K562 (cell line): ENCODE measurements around the gene BACE2. TPM values are rescaled to one million over a fixed set of nuclear protein-coding genes. Genes with fewer than 3 reads are reported as not detected.

ENCODE experiments used
- ATAC-seq: fragments of 200-7000 bp; cut with Tn5 transposase; 3 replicates; pipeline ENCODE4 v1.9.1; 2020; ENCODE audit warnings: moderate library complexity
- BruUV-seq: library from RNA; stranded (reverse); fragments of 400-500 nt; replicated peaks from 2 replicates; lab custom pipeline; 2021; lab: Mats Ljungman, UMichigan
- CTCF ChIA-PET: fragments of 300-600 bp; formaldehyde crosslinking; extraction: SDS; loops from one replicate; lab custom pipeline; 2021; ENCODE audit warnings: low intra/inter-chr PET ratio; lab: Yijun Ruan, JAX
- POLR2A ChIA-PET: fragments of 300-600, 350-650 bp; sonication (Branson Sonifier 250); formaldehyde crosslinking; extraction: SDS; loops from one replicate; lab custom pipeline; 2021; ENCODE audit warnings: antibody characterized with exemption, inconsistent platforms; lab: Yijun Ruan, JAX
- DNase-seq, 4 experiments: peaks; one replicate each; pipeline versions ENCODE4 v3.0.0 to v3.0.0-alpha.2; 2011 to 2018; ENCODE audit warnings: low spot score in 3 of 4, mixed read lengths in 3 of 4; ENCODE audit errors: extremely low read depth in 1 of 4
- FAIRE-seq: peaks from 2 replicates; lab custom pipeline; 2011; peaks lifted over from hg19 to GRCh38; lab: Jason Lieb, UNC
- H2AFZ ChIP-seq: 2 replicates; pipeline ENCODE4 v1.6.0; 2011; ENCODE audit warnings: low read depth, low read length, control low read depth, inconsistent platforms
- H3K27ac ChIP-seq: fragments of 200-600 bp; 3 replicates; pipeline ENCODE4 v1.8.0; 2011; ENCODE audit warnings: low read depth, mild to moderate bottlenecking, control low read depth, inconsistent platforms, low read length, moderate library complexity, mixed read lengths; ENCODE audit errors: extremely low read depth
- H3K27me3 ChIP-seq, 2 experiments: fragments of 300-600 bp in 1 of 2; 2 replicates in 1 of 2; 3 replicates in 1 of 2; pipeline versions ENCODE4 v1.6.0 to v1.8.0; 2011; ENCODE audit warnings: inconsistent platforms in 2 of 2, low read length in 2 of 2, mild to moderate bottlenecking in 1 of 2, mixed read lengths in 1 of 2, moderate library complexity in 1 of 2; ENCODE audit not compliant: control insufficient read depth in 2 of 2, insufficient read depth in 2 of 2
- H3K36me3 ChIP-seq: fragments of 300-600 bp; 3 replicates; pipeline ENCODE4 v1.8.0; 2011; ENCODE audit warnings: mild to moderate bottlenecking, low read length, inconsistent platforms; ENCODE audit not compliant: control insufficient read depth, insufficient read depth
- H3K4me1 ChIP-seq, 2 experiments: fragments of 200-600 bp in 1 of 2; replicated peaks in 1 of 2; 2 replicates in 1 of 2; 3 replicates in 1 of 2; pipeline versions ENCODE4 v1.5.1 to v1.8.0; 2011; ENCODE audit warnings: inconsistent platforms in 2 of 2, low read length in 2 of 2, mild to moderate bottlenecking in 1 of 2, mixed read lengths in 1 of 2, moderate library complexity in 1 of 2; ENCODE audit not compliant: control insufficient read depth in 2 of 2, insufficient read depth in 2 of 2
- H3K4me2 ChIP-seq: 2 replicates; pipeline ENCODE4 v1.6.1; 2011; ENCODE audit warnings: low read length, control low read depth, inconsistent platforms, mixed read lengths; ENCODE audit not compliant: insufficient read depth
- H3K4me3 ChIP-seq: fragments of 200-600 bp; sonication (generic), shearing (Covaris generic); 2 replicates; pipeline ENCODE4 v1.5.1; 2016; ENCODE audit warnings: control low read depth, inconsistent platforms
- H3K79me2 ChIP-seq: fragments of 200-600 bp; 3 replicates; pipeline ENCODE4 v1.8.0; 2011; ENCODE audit warnings: low read length, inconsistent platforms; ENCODE audit not compliant: control insufficient read depth, insufficient read depth
- H3K9ac ChIP-seq, 2 experiments: 2 replicates each; pipeline versions ENCODE4 v1.6.0 to v1.6.1; 2011; ENCODE audit warnings: low read depth in 2 of 2, low read length in 2 of 2, control low read depth in 1 of 2, inconsistent platforms in 1 of 2, mild to moderate bottlenecking in 1 of 2, mixed read lengths in 1 of 2; ENCODE audit not compliant: insufficient read depth in 1 of 2
- H3K9me1 ChIP-seq: one replicate; pipeline ENCODE4 v1.6.0; 2011; ENCODE audit warnings: inconsistent platforms, mild to moderate bottlenecking, low read length, moderate library complexity; ENCODE audit not compliant: control insufficient read depth, insufficient read depth
- H3K9me3 ChIP-seq: replicated peaks from 2 replicates; pipeline ENCODE4 v1.5.1; 2011; ENCODE audit warnings: low read depth, low read length, inconsistent platforms; ENCODE audit not compliant: control insufficient read depth, insufficient read depth
- H4K20me1 ChIP-seq: replicated peaks from 2 replicates; pipeline ENCODE4 v1.6.1; 2011; ENCODE audit warnings: low read length, inconsistent platforms, mixed read lengths; ENCODE audit not compliant: control insufficient read depth, insufficient read depth
- DNMT1 ChIP-seq: fragments of 450-650 bp; IDR thresholded peaks from 2 replicates; pipeline ENCODE4 v1.6.1; 2016; ENCODE audit warnings: antibody characterized with exemption, mild to moderate bottlenecking
- WGBS: fragments of 100-300 bp; shearing (Covaris generic); methylation state at CpG from one replicate; pipeline ENCODE4 v1.1.6; 2016; ENCODE audit warnings: low coverage, mixed read lengths; ENCODE audit not compliant: insufficient coverage; ENCODE audit errors: missing lambda C conversion rate; 5-methylcytosine and 5-hydroxymethylcytosine counted together
- in situ Hi-C: fragments of 300-500 bp; cut with MboI; formaldehyde crosslinking; loops from 4 replicates; pipeline ENCODE4 v1.15.0; 2018; ENCODE audit warnings: inconsistent platforms, mixed read lengths
- intact Hi-C: fragments of 100-400 bp; cut with micrococcal nuclease; formaldehyde crosslinking; loops from 2 replicates; pipeline ENCODE4 v1.14.2; 2022
- polyA plus RNA-seq, 8 experiments: library from polyadenylated mRNA; depleted of rRNA in 4 of 8; stranded (reverse) in 5 of 8; unstranded in 3 of 8; fragments of >200 nt; fragmentation: Nextera tagmentation in 2 of 8; fragmentation: Illumina TruSeq in 1 of 8; extraction: Ambion mirVana in 2 of 8; extraction: Trizol in 1 of 8; gene quantifications; 2 replicates each; pipeline versions ENCODE4 v1.2.1 to v1.2.3, GENCODE V29; 2011 to 2014; ENCODE audit warnings: inconsistent platforms in 1 of 8, missing spikeins in 1 of 8
- total RNA-seq, 7 experiments: library from RNA; depleted of rRNA in 6 of 7; stranded (reverse); fragments of >200 nt in 6 of 7; fragmentation: Illumina TruSeq in 2 of 7; extraction: Trizol in 2 of 7; gene quantifications; 2 replicates each; pipeline versions ENCODE4 v1.2.1 to v1.2.3, GENCODE V29; 2011 to 2021; ENCODE audit warnings: low replicate concordance in 1 of 7
- TF ChIP-seq, protein P1 (sequence below): fragments of 450-650 bp; IDR thresholded peaks from 2 replicates; pipeline ENCODE4 v1.6.1; 2016; ENCODE audit warnings: mild to moderate bottlenecking, moderate library complexity
- TF ChIP-seq, protein P2 (sequence below), 2 experiments: fragments of 450-650 bp; IDR thresholded peaks; 2 replicates each; pipeline ENCODE4 v1.6.1; 2016
- TF ChIP-seq, protein P3 (sequence below): sonication (generic); formaldehyde crosslinking; IDR thresholded peaks from 2 replicates; pipeline ENCODE4 v1.8.0; 2023; ENCODE audit warnings: mild to moderate bottlenecking, missing genetic modification reagents

The BACE2 gene
- total and polyA plus RNA-seq, 9 of the 15 experiments (the other 6 are each of a cell fraction or from before 2014, with no cell fraction given) = 0.05 to 0.24 (median 0.15) TPM; not detected in 2

DNA sequence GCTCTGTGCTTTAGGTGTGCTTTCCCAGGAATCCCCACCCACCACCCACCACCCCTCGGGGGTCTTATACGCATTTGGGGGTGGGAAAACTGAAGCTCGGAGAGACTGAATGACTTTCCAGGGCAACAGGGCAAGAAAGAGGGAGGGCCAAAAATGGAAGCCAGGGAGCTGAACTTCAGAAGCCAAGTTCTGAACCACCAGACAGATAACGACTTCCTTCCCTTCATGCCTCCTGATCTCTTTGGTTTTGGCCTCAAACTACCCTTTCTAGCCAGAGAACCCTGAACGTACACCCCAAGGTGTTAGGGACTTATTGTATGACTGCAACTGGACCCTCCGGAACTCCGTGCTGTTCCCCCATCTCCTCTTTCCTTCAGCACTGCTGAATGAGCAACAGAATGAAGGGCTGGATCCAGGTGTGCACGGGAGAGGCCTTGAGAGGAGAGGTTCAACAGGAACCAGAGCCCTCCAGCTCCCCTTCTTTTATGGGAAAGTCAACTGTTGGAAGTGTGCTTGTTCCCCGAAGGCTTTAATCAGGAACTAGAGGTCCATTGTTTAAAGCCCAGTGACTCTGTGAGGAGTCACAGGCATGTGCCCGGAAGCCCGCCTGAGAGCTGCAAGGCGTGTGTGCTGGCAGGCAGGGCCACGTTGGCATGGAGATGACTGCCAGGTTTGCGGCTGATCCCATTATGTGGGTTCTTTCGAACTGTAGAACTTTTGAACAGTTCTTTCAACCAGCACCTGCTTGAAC lies 3.1 kb downstream of the BACE2 start:
- Histone ChIP-seq H4K20me1 (no peaks in the 10 kb centered on the region), H3K36me3 (no peaks in the 10 kb centered on the region), H3K27ac (no peak overlapping the region), H3K79me2 (no peaks in the 10 kb centered on the region), H3K4me3 (no peak overlapping the region), H3K9ac (no peak overlapping the region), H3K4me2 (no peak overlapping the region), H3K27me3 (no peaks in the 10 kb centered on the region; a peak in 2 of 5 replicates), H3K9me1 (no peaks in the 10 kb centered on the region), H2AFZ (no peak overlapping the region), H3K9me3 (no peaks in the 10 kb centered on the region), H3K4me1 (peaks cover 0 to 16% of the 10 kb centered on the region in 2 experiments; a peak in 1 of 5 replicates)
- 1% methylated on average over 15 of the region's 15 CpGs for WGBS
- ATAC-seq (no peak), DNase-seq (no peak), FAIRE-seq (no peak)
- BruUV-seq = no TSS peak
- intact Hi-C loops (no loop called here), in situ Hi-C loops (no loop called here)
- ChIA-PET CTCF (no interaction called here), POLR2A (no interaction called here)
- TF ChIP-seq DNMT1 = no peak
- TF ChIP-seq, protein P1, sequence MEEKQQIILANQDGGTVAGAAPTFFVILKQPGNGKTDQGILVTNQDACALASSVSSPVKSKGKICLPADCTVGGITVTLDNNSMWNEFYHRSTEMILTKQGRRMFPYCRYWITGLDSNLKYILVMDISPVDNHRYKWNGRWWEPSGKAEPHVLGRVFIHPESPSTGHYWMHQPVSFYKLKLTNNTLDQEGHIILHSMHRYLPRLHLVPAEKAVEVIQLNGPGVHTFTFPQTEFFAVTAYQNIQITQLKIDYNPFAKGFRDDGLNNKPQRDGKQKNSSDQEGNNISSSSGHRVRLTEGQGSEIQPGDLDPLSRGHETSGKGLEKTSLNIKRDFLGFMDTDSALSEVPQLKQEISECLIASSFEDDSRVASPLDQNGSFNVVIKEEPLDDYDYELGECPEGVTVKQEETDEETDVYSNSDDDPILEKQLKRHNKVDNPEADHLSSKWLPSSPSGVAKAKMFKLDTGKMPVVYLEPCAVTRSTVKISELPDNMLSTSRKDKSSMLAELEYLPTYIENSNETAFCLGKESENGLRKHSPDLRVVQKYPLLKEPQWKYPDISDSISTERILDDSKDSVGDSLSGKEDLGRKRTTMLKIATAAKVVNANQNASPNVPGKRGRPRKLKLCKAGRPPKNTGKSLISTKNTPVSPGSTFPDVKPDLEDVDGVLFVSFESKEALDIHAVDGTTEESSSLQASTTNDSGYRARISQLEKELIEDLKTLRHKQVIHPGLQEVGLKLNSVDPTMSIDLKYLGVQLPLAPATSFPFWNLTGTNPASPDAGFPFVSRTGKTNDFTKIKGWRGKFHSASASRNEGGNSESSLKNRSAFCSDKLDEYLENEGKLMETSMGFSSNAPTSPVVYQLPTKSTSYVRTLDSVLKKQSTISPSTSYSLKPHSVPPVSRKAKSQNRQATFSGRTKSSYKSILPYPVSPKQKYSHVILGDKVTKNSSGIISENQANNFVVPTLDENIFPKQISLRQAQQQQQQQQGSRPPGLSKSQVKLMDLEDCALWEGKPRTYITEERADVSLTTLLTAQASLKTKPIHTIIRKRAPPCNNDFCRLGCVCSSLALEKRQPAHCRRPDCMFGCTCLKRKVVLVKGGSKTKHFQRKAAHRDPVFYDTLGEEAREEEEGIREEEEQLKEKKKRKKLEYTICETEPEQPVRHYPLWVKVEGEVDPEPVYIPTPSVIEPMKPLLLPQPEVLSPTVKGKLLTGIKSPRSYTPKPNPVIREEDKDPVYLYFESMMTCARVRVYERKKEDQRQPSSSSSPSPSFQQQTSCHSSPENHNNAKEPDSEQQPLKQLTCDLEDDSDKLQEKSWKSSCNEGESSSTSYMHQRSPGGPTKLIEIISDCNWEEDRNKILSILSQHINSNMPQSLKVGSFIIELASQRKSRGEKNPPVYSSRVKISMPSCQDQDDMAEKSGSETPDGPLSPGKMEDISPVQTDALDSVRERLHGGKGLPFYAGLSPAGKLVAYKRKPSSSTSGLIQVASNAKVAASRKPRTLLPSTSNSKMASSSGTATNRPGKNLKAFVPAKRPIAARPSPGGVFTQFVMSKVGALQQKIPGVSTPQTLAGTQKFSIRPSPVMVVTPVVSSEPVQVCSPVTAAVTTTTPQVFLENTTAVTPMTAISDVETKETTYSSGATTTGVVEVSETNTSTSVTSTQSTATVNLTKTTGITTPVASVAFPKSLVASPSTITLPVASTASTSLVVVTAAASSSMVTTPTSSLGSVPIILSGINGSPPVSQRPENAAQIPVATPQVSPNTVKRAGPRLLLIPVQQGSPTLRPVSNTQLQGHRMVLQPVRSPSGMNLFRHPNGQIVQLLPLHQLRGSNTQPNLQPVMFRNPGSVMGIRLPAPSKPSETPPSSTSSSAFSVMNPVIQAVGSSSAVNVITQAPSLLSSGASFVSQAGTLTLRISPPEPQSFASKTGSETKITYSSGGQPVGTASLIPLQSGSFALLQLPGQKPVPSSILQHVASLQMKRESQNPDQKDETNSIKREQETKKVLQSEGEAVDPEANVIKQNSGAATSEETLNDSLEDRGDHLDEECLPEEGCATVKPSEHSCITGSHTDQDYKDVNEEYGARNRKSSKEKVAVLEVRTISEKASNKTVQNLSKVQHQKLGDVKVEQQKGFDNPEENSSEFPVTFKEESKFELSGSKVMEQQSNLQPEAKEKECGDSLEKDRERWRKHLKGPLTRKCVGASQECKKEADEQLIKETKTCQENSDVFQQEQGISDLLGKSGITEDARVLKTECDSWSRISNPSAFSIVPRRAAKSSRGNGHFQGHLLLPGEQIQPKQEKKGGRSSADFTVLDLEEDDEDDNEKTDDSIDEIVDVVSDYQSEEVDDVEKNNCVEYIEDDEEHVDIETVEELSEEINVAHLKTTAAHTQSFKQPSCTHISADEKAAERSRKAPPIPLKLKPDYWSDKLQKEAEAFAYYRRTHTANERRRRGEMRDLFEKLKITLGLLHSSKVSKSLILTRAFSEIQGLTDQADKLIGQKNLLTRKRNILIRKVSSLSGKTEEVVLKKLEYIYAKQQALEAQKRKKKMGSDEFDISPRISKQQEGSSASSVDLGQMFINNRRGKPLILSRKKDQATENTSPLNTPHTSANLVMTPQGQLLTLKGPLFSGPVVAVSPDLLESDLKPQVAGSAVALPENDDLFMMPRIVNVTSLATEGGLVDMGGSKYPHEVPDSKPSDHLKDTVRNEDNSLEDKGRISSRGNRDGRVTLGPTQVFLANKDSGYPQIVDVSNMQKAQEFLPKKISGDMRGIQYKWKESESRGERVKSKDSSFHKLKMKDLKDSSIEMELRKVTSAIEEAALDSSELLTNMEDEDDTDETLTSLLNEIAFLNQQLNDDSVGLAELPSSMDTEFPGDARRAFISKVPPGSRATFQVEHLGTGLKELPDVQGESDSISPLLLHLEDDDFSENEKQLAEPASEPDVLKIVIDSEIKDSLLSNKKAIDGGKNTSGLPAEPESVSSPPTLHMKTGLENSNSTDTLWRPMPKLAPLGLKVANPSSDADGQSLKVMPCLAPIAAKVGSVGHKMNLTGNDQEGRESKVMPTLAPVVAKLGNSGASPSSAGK = no peak
- TF ChIP-seq, protein P2, sequence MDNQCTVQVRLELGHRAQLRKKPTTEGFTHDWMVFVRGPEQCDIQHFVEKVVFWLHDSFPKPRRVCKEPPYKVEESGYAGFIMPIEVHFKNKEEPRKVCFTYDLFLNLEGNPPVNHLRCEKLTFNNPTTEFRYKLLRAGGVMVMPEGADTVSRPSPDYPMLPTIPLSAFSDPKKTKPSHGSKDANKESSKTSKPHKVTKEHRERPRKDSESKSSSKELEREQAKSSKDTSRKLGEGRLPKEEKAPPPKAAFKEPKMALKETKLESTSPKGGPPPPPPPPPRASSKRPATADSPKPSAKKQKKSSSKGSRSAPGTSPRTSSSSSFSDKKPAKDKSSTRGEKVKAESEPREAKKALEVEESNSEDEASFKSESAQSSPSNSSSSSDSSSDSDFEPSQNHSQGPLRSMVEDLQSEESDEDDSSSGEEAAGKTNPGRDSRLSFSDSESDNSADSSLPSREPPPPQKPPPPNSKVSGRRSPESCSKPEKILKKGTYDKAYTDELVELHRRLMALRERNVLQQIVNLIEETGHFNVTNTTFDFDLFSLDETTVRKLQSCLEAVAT (IDR thresholded peaks at IDR 0.05) = no peak
- TF ChIP-seq, protein P3, sequence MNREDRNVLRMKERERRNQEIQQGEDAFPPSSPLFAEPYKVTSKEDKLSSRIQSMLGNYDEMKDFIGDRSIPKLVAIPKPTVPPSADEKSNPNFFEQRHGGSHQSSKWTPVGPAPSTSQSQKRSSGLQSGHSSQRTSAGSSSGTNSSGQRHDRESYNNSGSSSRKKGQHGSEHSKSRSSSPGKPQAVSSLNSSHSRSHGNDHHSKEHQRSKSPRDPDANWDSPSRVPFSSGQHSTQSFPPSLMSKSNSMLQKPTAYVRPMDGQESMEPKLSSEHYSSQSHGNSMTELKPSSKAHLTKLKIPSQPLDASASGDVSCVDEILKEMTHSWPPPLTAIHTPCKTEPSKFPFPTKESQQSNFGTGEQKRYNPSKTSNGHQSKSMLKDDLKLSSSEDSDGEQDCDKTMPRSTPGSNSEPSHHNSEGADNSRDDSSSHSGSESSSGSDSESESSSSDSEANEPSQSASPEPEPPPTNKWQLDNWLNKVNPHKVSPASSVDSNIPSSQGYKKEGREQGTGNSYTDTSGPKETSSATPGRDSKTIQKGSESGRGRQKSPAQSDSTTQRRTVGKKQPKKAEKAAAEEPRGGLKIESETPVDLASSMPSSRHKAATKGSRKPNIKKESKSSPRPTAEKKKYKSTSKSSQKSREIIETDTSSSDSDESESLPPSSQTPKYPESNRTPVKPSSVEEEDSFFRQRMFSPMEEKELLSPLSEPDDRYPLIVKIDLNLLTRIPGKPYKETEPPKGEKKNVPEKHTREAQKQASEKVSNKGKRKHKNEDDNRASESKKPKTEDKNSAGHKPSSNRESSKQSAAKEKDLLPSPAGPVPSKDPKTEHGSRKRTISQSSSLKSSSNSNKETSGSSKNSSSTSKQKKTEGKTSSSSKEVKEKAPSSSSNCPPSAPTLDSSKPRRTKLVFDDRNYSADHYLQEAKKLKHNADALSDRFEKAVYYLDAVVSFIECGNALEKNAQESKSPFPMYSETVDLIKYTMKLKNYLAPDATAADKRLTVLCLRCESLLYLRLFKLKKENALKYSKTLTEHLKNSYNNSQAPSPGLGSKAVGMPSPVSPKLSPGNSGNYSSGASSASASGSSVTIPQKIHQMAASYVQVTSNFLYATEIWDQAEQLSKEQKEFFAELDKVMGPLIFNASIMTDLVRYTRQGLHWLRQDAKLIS (CRISPR knock-in tag) = no peak
